ENCODE data around the gene OR2J1.

The OR2J1 gene

DNA sequence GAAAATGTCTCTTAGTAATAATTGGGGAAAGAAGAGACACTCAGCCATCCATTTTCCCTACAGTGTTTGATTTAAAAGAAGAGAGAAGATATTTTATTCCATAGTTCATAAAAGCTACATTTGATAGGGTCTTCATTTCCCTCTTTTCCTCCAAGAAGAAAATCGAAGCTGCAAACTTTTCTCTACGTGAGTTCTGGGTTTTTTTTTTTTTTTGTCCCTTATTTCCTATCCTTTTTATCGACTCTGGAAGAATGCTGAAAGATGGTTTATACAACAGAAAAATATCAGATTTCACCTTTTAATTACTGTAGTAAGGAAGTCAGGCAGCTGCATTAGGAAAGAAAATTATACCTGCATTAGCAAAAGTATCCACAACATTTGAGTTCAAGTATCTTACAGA, at the start of gene OR2J1:
TSS of gene OR2J1 (plus strand) at position 301 of the 400 bp plus-strand sequence. CDS start 1,453 bp downstream, outside the sequence.
- no peak within 1 kb of the TSS for H3K9ac ChIP-seq (ENCODE audit: low read length in 2 of 2)
- no peaks in the 10 kb centered on the region for H3K27me3 ChIP-seq (ENCODE audit: control insufficient read depth in 1 of 2, insufficient read depth in 2 of 2, low read length in 2 of 2)
- no peaks in the 10 kb centered on the region for H3K4me1 ChIP-seq (ENCODE audit: control insufficient read depth, insufficient read depth, low read length)
- H3K4me3 ChIP-seq (ENCODE audit: low read length in 2 of 2) = no peak within 1 kb of the TSS
- H3K9me3 ChIP-seq (ENCODE audit: control insufficient read depth in 2 of 2, low read length in 2 of 2) = no peaks in the 10 kb centered on the region
- no peaks in the 10 kb centered on the region for H3K36me3 ChIP-seq (ENCODE audit: control insufficient read depth in 2 of 2, insufficient read depth in 2 of 2, low read length in 2 of 2)
- no peak within 1 kb of the TSS for H3K27ac ChIP-seq (ENCODE audit: low read length)

GRCh38 chr6:29051680-29052079, 47.6 kb upstream of the OR2J1 start:
- Histone ChIP-seq H3K9ac (ENCODE audit: low read length in 2 of 2) (no peak overlapping the region), H3K9me3 (ENCODE audit: control insufficient read depth in 2 of 2, low read length in 2 of 2) (no peaks in the 10 kb centered on the region), H3K27me3 (ENCODE audit: control insufficient read depth in 1 of 2, insufficient read depth in 2 of 2, low read length in 2 of 2) (no peaks in the 10 kb centered on the region)

DNA sequence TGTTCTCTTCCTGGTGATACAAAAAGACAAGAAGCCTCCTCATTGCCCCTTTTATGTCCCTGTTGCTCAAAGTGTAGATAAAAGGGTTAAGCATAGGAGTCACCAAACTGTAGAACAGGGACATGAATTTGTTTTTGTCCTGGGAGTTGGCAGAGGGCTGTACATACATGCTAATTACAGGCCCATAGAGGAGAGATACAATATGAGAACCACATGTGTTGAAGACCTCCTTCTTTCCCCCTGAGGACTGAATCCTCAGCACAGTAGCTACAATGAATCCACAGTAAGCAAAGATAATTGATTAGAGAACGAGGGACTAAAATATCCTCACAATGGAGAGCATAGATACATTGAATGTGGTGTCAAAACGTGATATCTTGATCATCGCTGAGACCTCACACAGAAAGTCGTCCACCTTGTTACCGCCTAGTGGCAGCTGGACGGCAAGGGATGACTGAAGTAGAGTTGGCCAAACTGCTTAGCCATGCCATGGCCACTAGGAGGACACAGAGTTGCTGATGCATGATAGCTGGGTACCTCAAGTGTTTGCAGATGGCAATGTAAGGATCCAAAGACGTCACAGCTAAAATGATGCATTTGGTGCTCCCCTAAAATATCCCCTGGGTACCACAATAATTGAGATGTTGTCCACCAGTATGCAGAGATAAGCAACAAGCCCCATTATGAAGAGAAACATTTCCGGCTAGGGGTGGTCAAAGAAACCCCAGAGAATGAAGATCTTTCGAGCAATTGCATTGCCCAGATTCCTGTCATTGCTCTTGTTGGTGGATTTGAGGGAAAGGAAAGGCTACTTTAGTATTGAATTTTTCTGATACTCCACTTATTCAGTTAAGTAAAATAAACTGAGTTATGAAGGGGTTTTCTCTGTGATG, 27.2 kb upstream of the OR2J1 start:
- H3K27me3 ChIP-seq (ENCODE audit: control insufficient read depth in 1 of 2, insufficient read depth in 2 of 2, low read length in 2 of 2) = no peaks in the 10 kb centered on the region
- H3K4me3 ChIP-seq (ENCODE audit: low read length in 2 of 2) = no peak overlapping the region
- no peaks in the 10 kb centered on the region for H3K4me1 ChIP-seq (ENCODE audit: control insufficient read depth, insufficient read depth, low read length)
- H3K27ac ChIP-seq (ENCODE audit: low read length) = no peak overlapping the region
- no peak overlapping the region for H3K9ac ChIP-seq (ENCODE audit: low read length in 2 of 2)
- no peaks in the 10 kb centered on the region for H3K9me3 ChIP-seq (ENCODE audit: control insufficient read depth in 2 of 2, low read length in 2 of 2)
- no peaks in the 10 kb centered on the region for H3K36me3 ChIP-seq (ENCODE audit: control insufficient read depth in 2 of 2, insufficient read depth in 2 of 2, low read length in 2 of 2)

More at GRCh38 chr6:29051680-29052079, 47.6 kb upstream of the OR2J1 start:
- no peaks in the 10 kb centered on the region for H3K4me1 ChIP-seq (ENCODE audit: control insufficient read depth, insufficient read depth, low read length)
- no peak overlapping the region for H3K4me3 ChIP-seq (ENCODE audit: low read length in 2 of 2)
- no peak overlapping the region for H3K27ac ChIP-seq (ENCODE audit: low read length)
- no peaks in the 10 kb centered on the region for H3K36me3 ChIP-seq (ENCODE audit: control insufficient read depth in 2 of 2, insufficient read depth in 2 of 2, low read length in 2 of 2)

- no peaks in the 10 kb centered on the region for H3K9me3 ChIP-seq (ENCODE audit: control insufficient read depth in 2 of 2, low read length in 2 of 2)
- no peaks in the 10 kb centered on the region for H3K36me3 ChIP-seq (ENCODE audit: control insufficient read depth in 2 of 2, insufficient read depth in 2 of 2, low read length in 2 of 2)
- no peak overlapping the region for H3K27ac ChIP-seq (ENCODE audit: low read length)
Observed at GRCh38 chr6:29079203-29079602, 20.1 kb upstream of the OR2J1 start.

GRCh38 chr6:29081312-29081711, 18.0 kb upstream of the OR2J1 start:
- H3K9me3 ChIP-seq (ENCODE audit: control insufficient read depth in 2 of 2, low read length in 2 of 2) = no peaks in the 10 kb centered on the region
- peaks cover 0 to 3% of the 10 kb centered on the region in 2 donors for H3K27me3 ChIP-seq (ENCODE audit: control insufficient read depth in 1 of 2, insufficient read depth in 2 of 2, low read length in 2 of 2)
- no peak overlapping the region for H3K4me3 ChIP-seq (ENCODE audit: low read length in 2 of 2)
- H3K9ac ChIP-seq (ENCODE audit: low read length in 2 of 2) = no peak overlapping the region
- H3K36me3 ChIP-seq (ENCODE audit: control insufficient read depth in 2 of 2, insufficient read depth in 2 of 2, low read length in 2 of 2) = no peaks in the 10 kb centered on the region
- no peak overlapping the region for H3K27ac ChIP-seq (ENCODE audit: low read length)
- H3K4me1 ChIP-seq (ENCODE audit: control insufficient read depth, insufficient read depth, low read length) = no peaks in the 10 kb centered on the region

More at GRCh38 chr6:29079203-29079602, 20.1 kb upstream of the OR2J1 start:
- peaks cover 0 to 3% of the 10 kb centered on the region in 2 donors for H3K27me3 ChIP-seq (ENCODE audit: control insufficient read depth in 1 of 2, insufficient read depth in 2 of 2, low read length in 2 of 2)
- no peaks in the 10 kb centered on the region for H3K4me1 ChIP-seq (ENCODE audit: control insufficient read depth, insufficient read depth, low read length)
- H3K9ac ChIP-seq (ENCODE audit: low read length in 2 of 2) = no peak overlapping the region
- no peak overlapping the region for H3K4me3 ChIP-seq (ENCODE audit: low read length in 2 of 2)

DNA sequence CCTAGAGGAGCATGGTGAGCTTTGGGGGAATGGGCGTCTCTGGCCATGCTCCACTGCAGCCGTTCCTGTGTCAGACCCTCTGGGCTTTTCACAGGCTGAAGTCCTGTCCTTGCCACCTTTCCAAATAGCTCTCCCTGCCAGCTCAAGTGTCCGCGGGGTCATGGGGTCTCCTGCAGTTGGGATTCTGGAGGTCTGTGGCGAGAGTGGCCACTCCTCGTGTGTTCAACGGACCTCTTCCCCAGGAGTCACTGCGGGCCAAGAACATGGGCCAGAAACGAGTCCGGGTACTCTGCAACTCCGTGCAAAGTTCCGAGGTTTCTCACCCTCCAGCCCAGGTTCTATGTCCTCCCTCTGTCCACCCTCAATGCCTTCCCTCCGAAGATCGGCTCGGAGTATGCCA, 16.8 kb upstream of the OR2J1 start:
- no peak overlapping the region for H3K9ac ChIP-seq (ENCODE audit: low read length in 2 of 2)
- no peak overlapping the region for H3K27ac ChIP-seq (ENCODE audit: low read length)
- H3K36me3 ChIP-seq (ENCODE audit: control insufficient read depth in 2 of 2, insufficient read depth in 2 of 2, low read length in 2 of 2) = no peaks in the 10 kb centered on the region
- no peaks in the 10 kb centered on the region for H3K4me1 ChIP-seq (ENCODE audit: control insufficient read depth, insufficient read depth, low read length)
- no peak overlapping the region for H3K4me3 ChIP-seq (ENCODE audit: low read length in 2 of 2)
- H3K27me3 ChIP-seq (ENCODE audit: control insufficient read depth in 1 of 2, insufficient read depth in 2 of 2, low read length in 2 of 2) = peaks cover 0 to 3% of the 10 kb centered on the region in 2 donors
- H3K9me3 ChIP-seq (ENCODE audit: control insufficient read depth in 2 of 2, low read length in 2 of 2) = no peaks in the 10 kb centered on the region

- no peak within 1 kb of the TSS for H3K9ac ChIP-seq (ENCODE audit: low read length in 2 of 2)
- H3K36me3 ChIP-seq (ENCODE audit: control insufficient read depth in 2 of 2, insufficient read depth in 2 of 2, low read length in 2 of 2) = no peaks in the 10 kb centered on the region
- H3K27ac ChIP-seq (ENCODE audit: low read length) = no peak within 1 kb of the TSS
- no peak within 1 kb of the TSS for H3K4me3 ChIP-seq (ENCODE audit: low read length in 2 of 2)
- H3K27me3 ChIP-seq (ENCODE audit: control insufficient read depth in 1 of 2, insufficient read depth in 2 of 2, low read length in 2 of 2) = peaks cover 0 to 3% of the 10 kb centered on the region in 2 donors
- H3K9me3 ChIP-seq (ENCODE audit: control insufficient read depth in 2 of 2, low read length in 2 of 2) = no peaks in the 10 kb centered on the region
- H3K4me1 ChIP-seq (ENCODE audit: control insufficient read depth, insufficient read depth, low read length) = no peaks in the 10 kb centered on the region
Observed at GRCh38 chr6:29087213-29087612, 12.1 kb upstream of the OR2J1 start, which contains the start of gene OR2B3. Gene OR2B3, minus strand, starts transcription at chr6:29087313. Its CDS starts 65 bp downstream, at chr6:29087248.

DNA sequence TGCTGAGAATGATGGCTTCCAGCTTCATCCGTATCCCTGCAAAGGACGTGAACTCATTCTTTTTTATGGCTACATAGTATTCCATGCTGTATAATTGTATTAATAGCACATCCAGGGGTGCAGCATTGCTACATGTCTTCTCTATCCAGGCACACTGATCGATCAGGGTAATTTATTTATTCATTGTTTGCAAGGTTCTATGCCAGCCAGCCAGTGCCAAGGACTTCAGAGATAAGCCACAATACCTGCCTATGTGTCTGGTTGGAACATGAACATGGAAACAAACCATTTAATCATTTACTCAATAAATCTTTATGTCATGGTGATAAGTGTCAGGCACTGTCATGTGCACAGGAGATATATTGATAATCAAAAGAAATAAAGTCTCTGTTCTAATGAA, 6.3 kb upstream of the OR2J1 start:
- H3K36me3 ChIP-seq (ENCODE audit: control insufficient read depth in 2 of 2, insufficient read depth in 2 of 2, low read length in 2 of 2) = no peaks in the 10 kb centered on the region
- no peaks in the 10 kb centered on the region for H3K27me3 ChIP-seq (ENCODE audit: control insufficient read depth in 1 of 2, insufficient read depth in 2 of 2, low read length in 2 of 2)
- no peak overlapping the region for H3K27ac ChIP-seq (ENCODE audit: low read length)
- no peaks in the 10 kb centered on the region for H3K4me1 ChIP-seq (ENCODE audit: control insufficient read depth, insufficient read depth, low read length)
- no peaks in the 10 kb centered on the region for H3K9me3 ChIP-seq (ENCODE audit: control insufficient read depth in 2 of 2, low read length in 2 of 2)
- no peak overlapping the region for H3K4me3 ChIP-seq (ENCODE audit: low read length in 2 of 2)
- no peak overlapping the region for H3K9ac ChIP-seq (ENCODE audit: low read length in 2 of 2)

GRCh38 chr6:29097803-29098202, 1.5 kb upstream of the OR2J1 start:
- H3K4me1 ChIP-seq (ENCODE audit: control insufficient read depth, insufficient read depth, low read length) = no peaks in the 10 kb centered on the region

GRCh38 chr6:29107758-29108157, 8.5 kb downstream of the OR2J1 start, which contains the start of gene OR2J3:
Gene OR2J3, plus strand, starts transcription at chr6:29108058. Its CDS starts 3,833 bp downstream, at chr6:29111891.
- Histone ChIP-seq H3K27ac (ENCODE audit: low read length) (no peak within 1 kb of the TSS), H3K27me3 (ENCODE audit: control insufficient read depth in 1 of 2, insufficient read depth in 2 of 2, low read length in 2 of 2) (no peaks in the 10 kb centered on the region), H3K4me3 (ENCODE audit: low read length in 2 of 2) (no peak within 1 kb of the TSS), H3K36me3 (ENCODE audit: control insufficient read depth in 2 of 2, insufficient read depth in 2 of 2, low read length in 2 of 2) (no peaks in the 10 kb centered on the region), H3K9me3 (ENCODE audit: control insufficient read depth in 2 of 2, low read length in 2 of 2) (no peaks in the 10 kb centered on the region), H3K9ac (ENCODE audit: low read length in 2 of 2) (no peak within 1 kb of the TSS), H3K4me1 (ENCODE audit: control insufficient read depth, insufficient read depth, low read length) (no peaks in the 10 kb centered on the region)

More at GRCh38 chr6:29097803-29098202, 1.5 kb upstream of the OR2J1 start:
- Histone ChIP-seq H3K27ac (ENCODE audit: low read length) (no peak overlapping the region), H3K9me3 (ENCODE audit: control insufficient read depth in 2 of 2, low read length in 2 of 2) (no peaks in the 10 kb centered on the region), H3K27me3 (ENCODE audit: control insufficient read depth in 1 of 2, insufficient read depth in 2 of 2, low read length in 2 of 2) (no peaks in the 10 kb centered on the region), H3K36me3 (ENCODE audit: control insufficient read depth in 2 of 2, insufficient read depth in 2 of 2, low read length in 2 of 2) (no peaks in the 10 kb centered on the region), H3K4me3 (ENCODE audit: low read length in 2 of 2) (no peak overlapping the region), H3K9ac (ENCODE audit: low read length in 2 of 2) (no peak overlapping the region)

DNA sequence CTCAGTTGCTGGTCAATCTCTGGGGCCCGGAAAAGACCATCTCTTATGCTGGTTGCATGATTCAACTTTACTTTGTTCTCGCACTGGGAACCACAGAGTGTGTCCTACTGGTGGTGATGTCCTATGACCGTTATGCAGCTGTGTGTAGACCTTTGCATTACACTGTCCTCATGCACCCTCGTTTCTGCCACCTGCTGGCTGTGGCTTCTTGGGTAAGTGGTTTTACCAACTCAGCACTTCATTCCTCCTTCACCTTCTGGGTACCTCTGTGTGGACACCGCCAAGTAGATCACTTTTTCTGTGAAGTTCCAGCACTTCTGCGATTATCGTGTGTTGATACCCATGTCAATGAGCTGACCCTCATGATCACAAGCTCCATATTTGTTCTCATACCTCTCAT, 12.8 kb downstream of the OR2J1 start:
- Histone ChIP-seq H3K4me1 (ENCODE audit: control insufficient read depth, insufficient read depth, low read length) (no peaks in the 10 kb centered on the region), H3K4me3 (ENCODE audit: low read length in 2 of 2) (no peak overlapping the region), H3K9ac (ENCODE audit: low read length in 2 of 2) (no peak overlapping the region), H3K27ac (ENCODE audit: low read length) (no peak overlapping the region), H3K9me3 (ENCODE audit: control insufficient read depth in 2 of 2, low read length in 2 of 2) (no peaks in the 10 kb centered on the region), H3K36me3 (ENCODE audit: control insufficient read depth in 2 of 2, insufficient read depth in 2 of 2, low read length in 2 of 2) (no peaks in the 10 kb centered on the region), H3K27me3 (ENCODE audit: control insufficient read depth in 1 of 2, insufficient read depth in 2 of 2, low read length in 2 of 2) (no peaks in the 10 kb centered on the region)
